NCI-H748 (cell line): Measurements from ENCODE around the gene SLC2A13.
A peak's percentile ranks its signal among the peaks of the same experiment; 100 is the strongest.
"Not testable (repeated sequence)": the region's sequence is repeated elsewhere in the genome, so short reads cannot be mapped to it uniquely, and the experiment has no call there.

Experiments
- DNase-seq: peaks from one replicate; lab custom pipeline; 2025; ENCODE audit not compliant: unreplicated experiment; lab: John Stamatoyannopoulos, UW

The SLC2A13 gene

DNA sequence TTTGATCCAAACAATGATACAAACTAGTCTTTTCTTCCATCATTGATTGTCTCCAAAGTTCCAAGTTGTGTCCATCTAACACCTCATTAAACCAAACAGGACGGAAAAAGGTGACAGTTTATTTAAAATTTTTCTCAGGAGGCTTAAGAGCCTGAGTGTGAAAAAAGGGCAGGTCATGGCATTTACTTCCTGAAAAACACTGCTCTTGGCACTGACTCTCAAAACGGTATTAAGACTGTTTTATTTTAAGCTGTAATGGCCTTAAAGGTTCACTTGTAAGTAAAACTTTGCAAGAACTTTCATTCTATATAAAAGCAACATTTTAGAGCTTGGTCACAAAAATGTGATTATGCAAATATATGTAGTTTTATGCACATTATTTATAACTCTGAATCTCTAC is 222.5 kb downstream of the SLC2A13 start:
- DNase-seq, result no peak

DNA sequence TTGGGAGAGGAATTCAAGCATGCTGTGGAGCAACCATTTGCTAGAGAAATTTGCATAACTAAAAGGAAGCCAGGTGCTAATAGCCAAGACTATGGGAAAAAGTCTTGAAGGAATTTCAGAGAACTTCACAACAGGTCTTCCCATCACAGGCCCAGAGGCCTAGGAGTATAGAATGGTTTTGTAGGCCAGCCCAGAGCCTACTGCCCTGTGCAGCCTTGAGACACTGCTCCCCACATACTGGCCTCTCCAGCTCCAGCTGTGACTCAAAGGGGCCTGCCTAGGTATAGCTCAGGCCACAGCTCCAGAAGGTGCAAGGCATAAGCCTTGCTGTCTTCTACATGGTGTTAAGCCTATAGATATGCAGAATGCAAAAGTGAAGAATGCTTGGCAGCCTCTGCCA is 227.1 kb downstream of the SLC2A13 start:
- no peak for DNase-seq

DNA sequence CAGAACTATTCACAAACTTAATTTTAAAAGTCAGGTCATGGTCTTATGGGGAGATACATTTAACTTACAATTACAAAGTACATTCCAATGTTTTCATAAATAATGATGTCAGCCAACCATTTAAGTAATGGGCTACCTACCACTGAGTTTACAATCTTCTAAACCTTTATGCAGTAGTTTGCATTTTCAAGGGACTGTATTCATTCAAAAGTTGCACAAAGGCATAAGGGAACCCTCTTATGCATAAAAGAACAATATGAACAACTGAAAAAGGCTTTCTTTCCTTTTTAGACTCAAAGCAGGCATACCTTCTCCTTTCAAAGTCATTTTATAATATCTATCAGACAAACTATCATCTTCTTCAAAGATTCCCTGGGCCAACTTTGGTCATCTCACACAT is 230.2 kb downstream of the SLC2A13 start:
- no peak for DNase-seq

DNA sequence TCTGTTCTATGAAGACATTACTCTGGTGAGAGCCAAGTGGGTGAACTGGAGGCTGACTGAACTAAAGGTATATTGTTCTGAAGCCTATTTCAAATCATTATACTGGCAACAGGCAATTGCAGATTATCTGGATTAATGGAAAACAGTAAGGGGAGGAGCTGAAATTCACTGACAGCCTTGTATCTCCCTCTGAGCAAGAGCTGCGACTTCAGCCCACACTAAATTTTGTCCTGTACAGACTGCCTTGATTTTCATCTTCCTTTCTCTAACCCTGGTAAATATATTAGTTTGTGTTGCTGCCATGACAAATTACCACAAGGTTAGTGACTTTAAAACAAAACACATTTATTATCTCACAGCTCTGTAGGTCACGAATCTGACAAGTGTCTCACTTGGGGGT is 231.1 kb downstream of the SLC2A13 start:
- DNase-seq, result no peak

DNA sequence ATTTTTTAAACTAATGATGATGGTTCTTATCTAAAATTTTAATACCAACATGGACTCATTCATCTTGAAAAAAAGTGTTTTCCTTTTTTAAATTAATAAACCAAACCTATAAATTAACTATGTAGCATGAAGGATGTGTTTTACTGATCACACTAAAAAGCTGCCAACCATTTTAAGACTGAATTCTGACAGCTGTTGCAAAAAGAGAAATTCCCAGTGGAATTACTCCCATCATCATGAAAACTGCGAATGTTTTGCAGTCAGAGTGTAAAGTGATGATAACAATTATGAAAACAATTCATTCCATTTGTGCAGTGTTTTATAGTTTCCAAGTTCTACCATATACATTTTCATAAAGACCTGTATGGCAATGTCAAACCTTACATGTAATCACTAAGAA is 232.8 kb downstream of the SLC2A13 start:
- DNase-seq, result no peak

DNA sequence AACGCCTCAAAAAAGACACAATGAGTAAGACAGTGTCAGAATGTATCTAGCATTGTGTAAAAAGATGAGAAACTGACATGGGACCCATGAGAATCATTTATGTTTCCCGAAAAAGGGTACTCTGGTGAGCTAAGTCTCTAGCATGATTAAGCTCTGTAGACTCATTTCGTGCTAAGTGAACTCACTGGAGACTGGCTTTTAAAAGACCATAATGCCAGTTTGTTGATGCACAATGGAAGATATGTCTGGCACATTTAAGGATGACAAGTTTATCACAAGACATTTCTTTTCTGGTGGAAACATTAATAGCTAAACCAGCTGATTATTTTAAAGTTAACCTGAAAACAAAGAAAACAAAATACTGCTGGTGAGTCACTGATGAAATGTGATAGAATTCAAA is 233.5 kb downstream of the SLC2A13 start:
- no peak for DNase-seq

DNA sequence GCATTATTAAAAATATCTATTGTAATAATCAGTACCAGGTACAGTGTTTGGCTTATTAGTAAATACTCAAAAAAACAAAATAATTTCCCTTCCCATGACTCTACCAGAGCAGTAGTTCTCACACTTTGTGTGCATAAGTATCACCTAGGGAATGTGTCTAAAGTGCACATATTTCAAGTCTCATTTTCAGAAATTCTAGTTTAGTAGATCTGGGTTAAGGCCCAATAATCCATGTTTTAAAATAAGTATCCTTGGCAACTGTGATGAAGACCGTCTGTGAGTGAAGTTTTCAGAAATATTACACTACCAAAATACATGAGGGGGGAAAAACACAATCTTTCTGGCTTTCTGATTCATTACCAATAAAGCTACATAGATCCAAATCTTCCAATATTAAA is 237.6 kb downstream of the SLC2A13 start:
- DNase-seq, result no peak

DNA sequence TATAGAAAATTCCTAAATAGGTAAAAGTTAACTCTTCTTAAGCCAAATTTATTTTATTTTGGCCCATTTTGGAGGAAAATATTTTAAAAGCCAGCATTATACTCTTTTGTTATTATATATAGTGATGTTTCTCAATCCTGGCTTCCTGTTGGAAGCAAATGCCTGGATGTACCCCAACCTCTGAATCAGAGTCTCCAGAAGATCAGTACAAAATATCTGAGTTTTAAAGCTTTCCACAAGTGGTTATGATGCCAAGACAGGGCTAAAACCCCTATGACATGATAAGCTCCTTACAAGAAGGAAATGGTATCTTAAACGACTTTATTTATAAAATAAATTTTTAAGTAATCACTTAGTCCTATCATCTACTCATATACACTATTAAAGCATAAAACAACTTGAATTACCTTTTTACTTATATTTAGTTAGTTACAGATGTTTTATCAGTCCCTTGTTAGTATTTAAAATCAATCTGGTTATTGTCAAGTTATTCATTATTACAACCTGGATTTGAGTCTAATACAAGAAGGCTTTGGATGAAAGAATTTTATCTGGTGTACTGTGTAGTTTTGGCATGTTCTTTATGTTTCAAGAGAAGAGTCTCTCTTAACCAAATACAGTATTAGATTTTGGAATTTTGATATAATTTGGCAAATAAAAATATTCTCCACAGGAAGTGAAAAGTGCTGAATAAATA is 238.1 kb downstream of the SLC2A13 start:
- no peak for DNase-seq

DNA sequence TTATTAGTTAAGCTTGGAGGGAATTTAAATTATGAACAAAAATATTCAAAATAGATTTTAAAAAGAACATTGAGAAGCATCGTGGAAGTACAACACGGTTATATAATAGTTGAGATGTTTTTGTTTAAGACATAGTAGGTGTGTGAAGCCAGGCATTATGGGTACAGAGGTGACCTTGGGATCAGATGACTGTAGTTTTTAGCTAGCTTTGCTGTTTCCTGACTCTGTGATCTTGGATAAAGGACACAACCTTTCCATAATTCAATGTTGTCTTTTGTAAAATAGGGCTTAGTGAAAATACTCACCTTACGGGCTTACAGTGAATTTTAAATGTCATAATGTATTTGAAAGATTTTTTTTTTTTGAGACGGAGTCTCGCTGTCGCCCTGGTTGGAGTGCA is 239.7 kb downstream of the SLC2A13 start:
- no peak for DNase-seq

DNA sequence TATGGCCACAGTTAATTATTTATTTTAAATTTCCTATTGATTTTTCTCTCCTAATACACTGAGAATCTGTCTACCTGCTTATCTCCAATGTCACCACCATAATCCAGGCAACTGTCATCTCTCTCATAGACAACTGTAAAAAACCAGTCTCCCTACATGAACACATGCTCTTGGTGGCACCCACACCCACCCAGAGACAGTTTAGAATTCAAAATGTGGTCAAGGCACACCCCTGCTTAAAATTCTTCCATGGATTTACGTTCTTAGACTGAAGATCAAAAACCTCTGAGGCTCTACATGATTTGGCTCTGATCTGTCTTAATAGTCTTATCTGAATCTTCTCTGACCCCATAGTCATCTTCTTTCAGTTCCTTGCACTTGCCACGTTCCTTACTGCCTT is 245.2 kb downstream of the SLC2A13 start:
- DNase-seq, result no peak

DNA sequence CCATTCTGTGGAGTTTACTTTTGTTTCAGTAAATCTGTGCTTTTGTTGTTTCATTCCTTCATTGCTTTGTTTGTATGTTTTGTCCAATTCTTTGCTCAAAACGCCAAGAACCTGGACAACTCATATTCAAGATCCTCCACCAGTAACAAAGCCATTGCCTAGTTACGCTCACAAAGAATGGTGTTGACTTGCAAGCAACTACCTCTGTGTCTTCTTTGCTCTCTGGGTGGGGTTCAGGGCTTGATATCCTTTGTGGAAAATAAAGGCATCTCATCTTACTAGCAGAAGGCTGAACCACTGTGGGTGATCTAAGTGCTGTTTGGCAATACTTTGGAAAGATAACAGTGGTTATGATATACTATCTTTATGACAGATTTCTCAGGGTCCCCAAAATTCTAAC is 252.9 kb downstream of the SLC2A13 start:
- DNase-seq, result peak; percentile 10

DNA sequence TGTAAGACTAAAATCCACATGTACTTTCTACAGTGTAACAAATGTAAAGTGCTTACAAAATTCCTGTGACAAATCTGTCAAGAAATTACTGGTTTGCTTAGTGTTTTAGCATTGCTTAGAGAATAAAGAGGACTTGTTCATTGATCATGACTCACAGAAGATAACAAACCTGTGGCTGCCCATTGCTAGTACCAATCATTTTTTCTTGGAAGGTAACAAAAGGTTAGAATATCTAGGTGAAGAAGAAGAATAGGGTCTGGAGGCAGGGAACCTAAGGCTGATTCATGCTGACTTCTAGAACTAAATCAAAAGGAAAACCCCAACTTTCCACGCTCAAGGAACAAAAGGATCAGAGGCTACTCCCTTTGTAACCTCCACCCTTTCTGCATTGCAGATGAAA is 253.5 kb downstream of the SLC2A13 start:
- no peak for DNase-seq

DNA sequence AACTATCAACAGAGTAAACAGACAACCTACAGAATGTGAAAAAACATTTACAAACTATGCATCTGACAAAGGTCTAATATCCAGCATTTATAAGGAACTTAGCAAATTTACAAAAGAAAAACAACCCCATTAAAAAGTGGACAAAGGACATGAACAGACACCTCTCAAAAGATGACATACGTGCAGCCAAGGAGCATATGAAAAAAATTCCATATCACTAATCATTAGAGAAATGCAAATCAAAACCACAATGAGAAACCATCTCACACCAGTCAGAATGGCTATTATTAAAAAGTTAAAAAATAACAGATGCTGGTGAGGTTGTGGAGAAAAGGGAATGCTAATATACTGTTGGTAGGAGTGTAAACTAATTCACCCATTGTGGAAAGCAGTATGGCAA is 257.7 kb downstream of the SLC2A13 start:
- not testable (repeated sequence) for DNase-seq

DNA sequence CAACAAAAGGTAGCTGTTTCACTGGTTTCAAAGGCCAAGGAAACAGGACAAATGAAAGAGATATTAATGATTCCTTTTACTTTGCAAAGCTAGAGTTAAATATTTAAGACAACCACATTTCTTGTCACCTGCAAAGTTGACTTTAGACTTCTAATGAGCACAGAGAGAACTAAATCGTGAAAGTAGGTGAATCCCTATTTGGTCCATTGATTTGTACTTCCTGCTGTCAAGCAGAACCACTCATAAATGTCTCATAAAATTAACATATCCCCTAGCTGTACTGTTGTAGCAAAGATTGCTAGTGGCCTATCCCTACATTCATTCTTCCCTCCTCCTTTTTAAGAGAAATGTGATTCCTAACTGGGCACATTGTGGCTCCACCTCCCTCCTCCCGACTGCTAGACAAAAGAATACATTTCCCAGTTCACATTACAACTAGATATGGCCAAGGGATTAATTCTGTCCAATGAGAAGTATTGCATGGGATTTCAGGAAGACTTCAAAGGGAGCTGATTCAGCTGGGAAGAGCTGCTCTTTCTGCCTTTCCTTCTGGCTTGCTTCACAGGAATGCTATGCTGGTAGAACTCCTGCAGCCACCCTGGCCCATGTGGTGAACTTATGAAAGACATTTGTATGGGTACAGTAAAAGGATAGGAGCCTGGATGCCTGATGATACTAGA is 258.8 kb downstream of the SLC2A13 start:
- no peak for DNase-seq

DNA sequence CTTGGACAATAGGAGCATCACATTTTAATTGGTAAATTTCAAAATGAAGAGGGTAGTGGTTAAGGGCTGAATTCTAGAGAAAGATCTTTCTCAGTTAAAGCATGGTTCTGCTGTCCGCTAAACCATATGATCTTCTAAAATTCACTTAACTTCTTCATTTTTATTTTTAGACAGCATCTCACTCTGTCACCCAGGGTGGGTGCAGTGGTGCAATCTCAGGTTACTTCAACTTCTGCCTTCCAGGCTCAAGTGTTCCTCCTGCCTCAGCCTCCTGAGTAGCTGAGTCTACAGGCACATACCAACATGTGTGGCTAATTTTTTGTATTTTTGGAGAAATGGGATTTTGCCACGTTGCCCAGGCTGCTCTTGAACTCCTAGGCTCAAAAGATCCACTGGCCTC is 259.6 kb downstream of the SLC2A13 start:
- no peak for DNase-seq

DNA sequence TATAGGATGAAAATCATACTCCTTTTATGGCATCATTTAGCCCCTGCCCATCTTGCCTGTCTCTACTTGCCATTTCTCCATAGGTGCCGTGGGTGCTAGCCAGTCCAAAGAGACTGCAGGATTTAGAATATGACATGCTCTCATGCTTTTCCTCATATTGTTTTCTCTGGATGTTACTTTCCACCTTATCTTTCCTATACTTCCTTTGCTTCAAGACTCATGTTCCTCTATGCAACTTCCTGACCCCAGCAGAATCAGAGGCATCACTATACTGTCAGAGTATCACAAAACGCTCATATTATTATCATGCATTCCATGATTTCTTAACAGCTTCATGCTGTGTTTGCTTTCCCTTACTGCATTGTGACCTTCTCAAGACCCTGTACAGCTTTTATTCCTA is 265.5 kb downstream of the SLC2A13 start:
- no peak for DNase-seq

DNA sequence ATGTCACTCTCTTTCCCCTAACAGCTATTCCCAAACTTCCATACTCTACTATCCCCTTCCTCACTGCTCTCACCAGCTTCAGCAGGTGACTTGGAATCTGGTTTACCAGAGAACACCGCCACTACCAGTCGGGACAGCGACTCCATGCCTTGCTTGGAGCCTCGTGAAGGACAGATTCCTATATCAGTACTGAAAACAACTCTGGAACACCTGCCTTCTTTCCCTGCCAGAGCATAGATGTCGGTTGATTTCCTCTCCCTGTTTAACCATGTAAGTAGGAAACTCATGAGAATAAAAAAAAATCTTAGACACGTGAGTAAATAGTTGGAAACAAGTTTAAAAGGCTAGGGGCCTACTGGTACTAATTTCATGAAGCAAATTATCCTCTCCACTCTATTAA is 266.8 kb downstream of the SLC2A13 start:
- DNase-seq, result no peak

DNA sequence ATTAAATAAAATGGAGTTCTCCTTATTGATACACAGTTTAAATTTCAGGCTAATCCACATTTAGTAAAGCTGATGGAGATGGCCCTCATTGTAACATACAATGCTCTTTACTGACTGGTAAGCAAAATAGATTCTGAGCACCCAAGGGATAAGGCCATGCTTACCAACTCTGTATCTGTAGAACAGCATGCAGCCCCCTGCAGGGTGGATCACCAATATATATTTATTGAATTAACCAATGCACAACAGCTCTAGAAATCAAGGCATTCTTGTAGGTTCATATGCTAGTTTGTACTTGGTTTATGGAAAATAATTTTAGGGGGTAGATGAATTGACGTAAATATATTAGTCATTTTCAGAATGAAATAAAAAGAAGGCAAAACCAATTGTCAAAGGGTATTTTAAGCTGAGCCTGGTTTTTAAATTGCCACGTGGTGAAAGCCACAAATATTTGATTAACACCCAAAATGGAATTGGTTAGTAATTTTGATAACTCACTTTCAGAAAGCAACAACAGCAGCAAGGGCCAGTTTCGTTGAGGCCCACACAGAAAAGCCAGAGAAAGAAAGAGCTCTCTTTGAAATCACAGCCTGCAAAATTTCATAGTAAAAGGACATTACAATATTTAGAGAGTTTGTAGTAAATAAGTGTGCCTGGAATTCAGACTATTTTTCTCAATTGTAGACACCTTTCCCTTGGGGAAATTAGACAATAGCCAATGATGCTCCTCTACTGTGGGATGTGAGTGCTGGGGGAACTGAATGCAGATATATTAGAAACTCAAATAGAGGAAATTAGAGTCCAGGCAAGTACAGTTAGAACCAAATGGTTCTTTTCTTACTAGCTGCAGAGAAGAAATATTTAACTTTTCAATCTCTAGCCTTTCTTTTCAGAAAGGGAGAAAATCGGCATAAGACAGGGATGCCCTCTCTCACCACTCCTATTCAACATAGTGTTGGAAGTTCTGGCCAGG is 270.1 kb downstream of the SLC2A13 start:
- DNase-seq, result no peak

DNA sequence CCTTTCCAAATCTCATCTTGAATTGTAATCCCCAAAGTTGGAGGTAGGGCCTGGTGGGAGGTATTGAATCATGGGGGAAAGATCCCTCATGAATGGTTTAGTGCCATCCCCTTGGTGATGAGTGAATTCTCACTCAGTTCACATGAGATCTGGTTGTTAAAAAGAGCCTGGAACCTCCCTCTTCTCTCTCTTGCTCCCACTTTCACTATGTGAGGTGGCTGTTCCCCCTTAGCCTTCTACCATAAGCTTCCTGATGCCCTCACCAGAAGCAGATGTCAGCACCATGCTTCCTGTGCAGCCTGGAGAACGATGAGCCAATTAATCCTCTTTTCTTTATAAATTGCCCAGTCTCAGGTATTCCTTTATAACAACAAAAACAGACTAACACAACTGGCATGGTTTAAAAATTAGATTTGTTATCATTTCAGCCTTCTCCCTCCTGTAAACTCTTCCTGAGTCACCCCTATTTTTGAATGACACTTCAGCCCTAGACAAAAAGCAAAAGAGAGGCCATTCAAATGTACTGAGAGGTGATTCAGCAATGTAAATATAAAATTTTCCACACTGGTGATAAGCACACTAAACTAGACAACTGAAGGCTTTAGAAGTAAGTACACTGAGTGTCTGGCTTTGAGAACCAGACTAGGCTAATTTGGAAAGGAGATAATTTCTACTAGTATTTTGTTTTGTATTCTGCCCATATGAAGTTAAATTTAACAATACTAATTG is 274.1 kb downstream of the SLC2A13 start:
- DNase-seq, result no peak

DNA sequence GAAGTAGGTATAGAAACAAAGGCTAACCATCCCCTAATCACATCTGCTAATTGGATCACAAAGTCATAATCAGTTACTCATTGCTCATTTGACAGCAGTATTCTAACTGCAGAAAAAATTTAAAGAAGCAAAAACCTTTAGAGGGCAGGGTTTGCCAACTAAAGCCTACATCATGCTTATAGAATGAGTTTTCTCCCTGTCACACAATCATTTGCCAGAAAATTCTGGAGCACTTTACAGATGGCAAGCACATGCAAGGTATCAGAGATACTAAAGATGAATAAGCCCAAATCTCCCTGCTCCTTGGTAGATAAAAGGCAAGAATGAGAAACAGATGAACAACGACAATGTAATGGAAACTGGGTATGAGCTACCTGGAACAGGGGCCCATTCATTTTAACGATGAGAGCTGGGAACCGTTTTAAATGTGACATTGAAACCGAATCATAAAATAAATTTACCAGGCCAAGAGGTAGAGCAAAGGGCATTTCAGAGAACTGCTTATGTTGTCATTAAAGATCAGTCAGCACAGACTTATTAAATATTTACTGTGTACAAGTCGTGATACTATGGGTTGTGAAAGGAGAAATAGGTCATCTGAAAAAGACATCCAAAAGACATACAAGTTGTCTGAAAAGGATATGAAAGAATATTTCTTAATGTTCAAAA is 274.9 kb downstream of the SLC2A13 start:
- DNase-seq, result no peak

DNA sequence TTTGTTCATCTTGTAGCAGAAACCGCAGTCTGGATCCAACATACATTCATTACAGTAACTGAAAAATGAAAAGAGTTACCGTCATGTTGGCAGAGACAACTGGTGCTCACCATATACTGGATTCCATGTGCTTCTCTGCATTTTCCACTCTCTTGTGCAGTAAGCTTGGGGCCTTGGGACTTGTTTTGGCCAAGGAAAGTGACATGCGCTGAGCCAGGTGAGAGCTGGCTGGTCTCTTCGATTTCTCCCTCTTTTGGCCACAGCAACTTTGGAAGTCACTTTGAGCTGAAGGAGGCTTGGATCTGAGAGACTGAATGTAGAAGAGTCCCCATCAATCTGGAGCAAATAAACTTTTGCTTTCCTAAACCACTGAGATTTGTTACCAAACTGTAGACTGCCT is 275.7 kb downstream of the SLC2A13 start:
- no peak for DNase-seq
